GM12878 (cell line): ENCODE data around the gene ARHGAP22. TPM values are rescaled to one million over a fixed set of nuclear protein-coding genes. Genes with fewer than 3 reads are reported as not detected.

ENCODE experiments used
- ATAC-seq: fragments of 200-7000 bp; cut with Tn5 transposase; 3 replicates; pipeline ENCODE4 v1.9.1; 2020; ENCODE audit warnings: mild to moderate bottlenecking, moderate library complexity
- BruUV-seq: library from RNA; stranded (reverse); fragments of 400-500 nt; replicated peaks from 2 replicates; lab custom pipeline; 2021; lab: Mats Ljungman, UMichigan
- CTCF ChIA-PET: fragments of 300-600 bp; sonication (Branson Sonifier 250); formaldehyde crosslinking; extraction: SDS; loops from one replicate; lab custom pipeline; 2021; ENCODE audit warnings: inconsistent platforms; lab: Yijun Ruan, JAX
- POLR2A ChIA-PET: fragments of 350-600 bp; formaldehyde crosslinking; extraction: SDS; loops from one replicate; lab custom pipeline; 2021; ENCODE audit warnings: inconsistent platforms; lab: Charles Lee
- RAD21 ChIA-PET: fragments of 300-600 bp; sonication (Branson Sonifier 250); formaldehyde crosslinking; loops from one replicate; lab custom pipeline; 2023; ENCODE audit warnings: antibody characterized with exemption; ENCODE audit not compliant: unreplicated experiment; lab: Charles Lee
- SMC1A ChIA-PET: fragments of 300-600 bp; sonication (Branson Sonifier 250); formaldehyde crosslinking; loops from one replicate; lab custom pipeline; 2023; ENCODE audit not compliant: unreplicated experiment, uncharacterized antibody; lab: Charles Lee
- DNase-seq: peaks from one replicate; pipeline ENCODE4 v3.0.0-alpha.2; 2011; ENCODE audit warnings: low read depth, low spot score
- FAIRE-seq: peaks from 3 replicates; lab custom pipeline; 2011; peaks lifted over from hg19 to GRCh38; lab: Jason Lieb, UNC
- H2AFZ ChIP-seq: 2 replicates; pipeline ENCODE4 v1.6.0; 2011; ENCODE audit warnings: low read depth, low read length, control low read depth; ENCODE audit not compliant: control insufficient read depth
- H3K27ac ChIP-seq: 2 replicates; pipeline ENCODE4 v1.5.1; 2011; ENCODE audit warnings: control low read depth; ENCODE audit not compliant: control insufficient read depth, insufficient read depth
- H3K27me3 ChIP-seq, 2 experiments: replicated peaks in 1 of 2; 2 replicates each; pipeline versions ENCODE4 v1.6.0 to v1.6.1; 2011; ENCODE audit warnings: low read length in 1 of 2; ENCODE audit not compliant: control insufficient read depth in 2 of 2, insufficient read depth in 2 of 2
- H3K36me3 ChIP-seq, 2 experiments: 2 replicates each; pipeline ENCODE4 v1.5.1; 2011; ENCODE audit warnings: low read length in 1 of 2; ENCODE audit not compliant: control insufficient read depth in 2 of 2, insufficient read depth in 2 of 2
- H3K4me1 ChIP-seq: 2 replicates; pipeline ENCODE4 v1.6.1; 2011; ENCODE audit warnings: mild to moderate bottlenecking, low read length, moderate library complexity, mixed read lengths; ENCODE audit not compliant: control insufficient read depth, insufficient read depth
- H3K4me2 ChIP-seq: 2 replicates; pipeline ENCODE4 v1.6.0; 2011; ENCODE audit warnings: control low read depth; ENCODE audit not compliant: control insufficient read depth, insufficient read depth
- H3K4me3 ChIP-seq: fragments of 200-600 bp; sonication (generic); 2 replicates; pipeline ENCODE4 v1.5.1; 2016
- H3K79me2 ChIP-seq: 2 replicates; pipeline ENCODE4 v1.6.0; 2011; ENCODE audit warnings: low read length; ENCODE audit not compliant: control insufficient read depth, insufficient read depth
- H3K9ac ChIP-seq: 2 replicates; pipeline ENCODE4 v1.8.0; 2011; ENCODE audit warnings: low read length, control low read depth, mixed read lengths; ENCODE audit not compliant: control insufficient read depth, insufficient read depth
- H3K9me3 ChIP-seq: replicated peaks from 3 replicates; pipeline ENCODE4 v1.5.1; 2011; ENCODE audit warnings: mild to moderate bottlenecking, low read length; ENCODE audit not compliant: control insufficient read depth, insufficient read depth
- H4K20me1 ChIP-seq: 2 replicates; pipeline ENCODE4 v1.6.0; 2011; ENCODE audit not compliant: control insufficient read depth, insufficient read depth
- BCLAF1 ChIP-seq: fragments of 450-650 bp; IDR thresholded peaks from 2 replicates; pipeline ENCODE4 v1.6.1; 2017; ENCODE audit warnings: antibody characterized with exemption, mild to moderate bottlenecking, moderate library complexity
- EED ChIP-seq: sonication (generic); IDR thresholded peaks from 2 replicates; pipeline ENCODE4 v1.6.1; 2016; ENCODE audit warnings: antibody characterized with exemption, low read depth
- EZH2 ChIP-seq: IDR thresholded peaks from 2 replicates; pipeline ENCODE4 v1.6.1; 2012; ENCODE audit warnings: low read depth, mild to moderate bottlenecking, control low read depth, inconsistent platforms, low read length, borderline replicate concordance; ENCODE audit not compliant: control insufficient read depth
- FOXM1 ChIP-seq: IDR thresholded peaks from 2 replicates; pipeline ENCODE4 v1.6.1; 2012; ENCODE audit warnings: low read depth, mild to moderate bottlenecking, inconsistent platforms, low read length, moderate library complexity
- HDAC2 ChIP-seq: fragments of 200-600 bp; sonication (generic); IDR thresholded peaks from 2 replicates; pipeline ENCODE4 v1.6.1; 2017
- MTA3 ChIP-seq: IDR thresholded peaks from 2 replicates; pipeline ENCODE4 v1.6.1; 2012; ENCODE audit warnings: low read length, inconsistent platforms, borderline replicate concordance
- MYC ChIP-seq: IDR thresholded peaks from 2 replicates; pipeline ENCODE4 v1.6.1; 2011; ENCODE audit warnings: mild to moderate bottlenecking, low read length, moderate library complexity, inconsistent platforms; ENCODE audit not compliant: insufficient read depth, insufficient replicate concordance, insufficient read length, severe bottlenecking
- NFIC ChIP-seq: IDR thresholded peaks from 2 replicates; pipeline ENCODE4 v1.6.1; 2012; ENCODE audit warnings: low read depth, mild to moderate bottlenecking, inconsistent platforms, low read length, moderate library complexity
- POLR2AphosphoS5 ChIP-seq: IDR thresholded peaks from 2 replicates; pipeline ENCODE4 v1.6.1; 2011; ENCODE audit warnings: mild to moderate bottlenecking, low read length, inconsistent platforms
- RAD21 ChIP-seq: IDR thresholded peaks from 2 replicates; pipeline ENCODE4 v1.6.1; 2011; ENCODE audit warnings: mild to moderate bottlenecking, low read depth, low read length, moderate library complexity; ENCODE audit not compliant: insufficient read depth
- RUNX3 ChIP-seq: IDR thresholded peaks from 2 replicates; pipeline ENCODE4 v1.6.1; 2012; ENCODE audit warnings: low read length, inconsistent platforms
- YBX1 ChIP-seq: fragments of 450-650 bp; IDR thresholded peaks from 2 replicates; pipeline ENCODE4 v1.6.1; 2016; ENCODE audit warnings: antibody characterized with exemption
- WGBS: methylation state at CpG from one replicate; pipeline ENCODE4 v1.1.6; 2016; ENCODE audit warnings: low lambda C conversion rate; ENCODE audit not compliant: insufficient replicate concordance, insufficient coverage; ENCODE audit errors: missing lambda C conversion rate; 5-methylcytosine and 5-hydroxymethylcytosine counted together
- in situ Hi-C: fragments of 300-500 bp; cut with MboI; formaldehyde crosslinking; loops from 9 replicates; pipeline ENCODE4 v1.14.3; 2018; ENCODE audit warnings: mixed read lengths
- intact Hi-C: fragments of 100-400 bp; cut with micrococcal nuclease; formaldehyde crosslinking; loops from one replicate; pipeline ENCODE4 v1.14.2; 2022; ENCODE audit not compliant: unreplicated experiment
- polyA plus RNA-seq, 11 experiments: library from polyadenylated mRNA; depleted of rRNA in 4 of 11; unstranded in 6 of 11; stranded (reverse) in 5 of 11; fragments of >200 nt; fragmentation: Nextera tagmentation in 4 of 11; fragmentation: Illumina TruSeq in 1 of 11; extraction: Ambion mirVana in 4 of 11; extraction: Trizol in 1 of 11; gene quantifications; 1 replicate in 1 of 11; 2 replicates in 10 of 11; pipeline versions ENCODE4 v1.2.1 to v1.2.3, GENCODE V29; 2011 to 2016; ENCODE audit warnings: inconsistent platforms in 2 of 11, missing spikeins in 2 of 11, low read depth in 1 of 11
- total RNA-seq, 4 experiments: library from RNA; depleted of rRNA in 3 of 4; stranded (reverse); fragments of >200 nt in 3 of 4; fragmentation: Illumina TruSeq in 1 of 4; extraction: Trizol in 1 of 4; gene quantifications; 2 replicates each; pipeline versions ENCODE4 v1.2.1 to v1.2.3, GENCODE V29; 2013 to 2021

Gene ARHGAP22
- total and polyA plus RNA-seq, 10 of the 15 experiments (the other 5 are each of a cell fraction or from before 2014, with no cell fraction given): 0.07 to 0.61 (median 0.18) TPM; not detected in 5

GRCh38 chr10:48623009-48623408 lies 18.1 kb upstream of the ARHGAP22 start:
- SMC1A ChIA-PET: interaction anchor here (1.0 to 8.5 kb wide), 7 partner anchors 8 to 45 kb away, joined by 3 to 76 read pairs (median 29); no protein-coding TSS in a partner anchor
- intact Hi-C loops: no loop called here
- Histone ChIP-seq H3K27ac (no peak overlapping the region), H3K9me3 (no peaks in the 10 kb centered on the region; the same call in 2 of the 3 replicates), H3K4me3 (no peak overlapping the region), H4K20me1 (no peaks in the 10 kb centered on the region), H2AFZ (no peak overlapping the region), H3K4me2 (no peak overlapping the region), H3K4me1 (peaks cover 4% of the 10 kb centered on the region; the same call in 1 of the 2 replicates), H3K79me2 (no peaks in the 10 kb centered on the region), H3K36me3 (no peaks in the 10 kb centered on the region), H3K9ac (no peak overlapping the region), H3K27me3 (no peaks in the 10 kb centered on the region)
- in situ Hi-C loops: no loop called here
- no peak for FAIRE-seq
- 96% methylated on average over 3 of the region's 3 CpGs for WGBS
- POLR2A ChIA-PET: interaction anchor here (0.6 to 5.0 kb wide), 3 partner anchors 8 to 17 kb away, joined by 3 to 26 read pairs (median 3); no protein-coding TSS in a partner anchor
- CTCF ChIA-PET: interaction anchor here (0.8 to 4.9 kb wide), 4 partner anchors 8 to 34 kb away, joined by 3 to 56 read pairs (median 31); no protein-coding TSS in a partner anchor
- no peak for ATAC-seq
- RAD21 ChIA-PET: interaction anchor here (1.5 to 4.6 kb wide), 3 partner anchors 9 to 33 kb away, joined by 6 to 33 read pairs (median 16); no protein-coding TSS in a partner anchor
- DNase-seq: no peak
- BruUV-seq: no TSS peak
- no peak for TF ChIP-seq MTA3
- TF ChIP-seq RUNX3: no peak
- no peak for TF ChIP-seq FOXM1
- no peak for TF ChIP-seq MYC
- no peak for TF ChIP-seq RAD21
- TF ChIP-seq EZH2: no peak
- TF ChIP-seq BCLAF1: no peak
- TF ChIP-seq POLR2AphosphoS5: no peak
- no peak for TF ChIP-seq HDAC2
- TF ChIP-seq EED: no peak
- no peak for TF ChIP-seq NFIC
- TF ChIP-seq YBX1: no peak
- TF ChIP-seq, all 136 proteins: peak for 0
